RCC 7860 (cell line): ENCODE measurements around the gene WNT4.

Experiments
- DNase-seq: peaks from one replicate; pipeline ENCODE4 v3.0.0-alpha.2; 2015; ENCODE audit warnings: low spot score
- FAIRE-seq: peaks from 2 replicates; lab custom pipeline; 2012; peaks lifted over from hg19 to GRCh38; lab: Jason Lieb, UNC

WNT4 gene

DNA sequence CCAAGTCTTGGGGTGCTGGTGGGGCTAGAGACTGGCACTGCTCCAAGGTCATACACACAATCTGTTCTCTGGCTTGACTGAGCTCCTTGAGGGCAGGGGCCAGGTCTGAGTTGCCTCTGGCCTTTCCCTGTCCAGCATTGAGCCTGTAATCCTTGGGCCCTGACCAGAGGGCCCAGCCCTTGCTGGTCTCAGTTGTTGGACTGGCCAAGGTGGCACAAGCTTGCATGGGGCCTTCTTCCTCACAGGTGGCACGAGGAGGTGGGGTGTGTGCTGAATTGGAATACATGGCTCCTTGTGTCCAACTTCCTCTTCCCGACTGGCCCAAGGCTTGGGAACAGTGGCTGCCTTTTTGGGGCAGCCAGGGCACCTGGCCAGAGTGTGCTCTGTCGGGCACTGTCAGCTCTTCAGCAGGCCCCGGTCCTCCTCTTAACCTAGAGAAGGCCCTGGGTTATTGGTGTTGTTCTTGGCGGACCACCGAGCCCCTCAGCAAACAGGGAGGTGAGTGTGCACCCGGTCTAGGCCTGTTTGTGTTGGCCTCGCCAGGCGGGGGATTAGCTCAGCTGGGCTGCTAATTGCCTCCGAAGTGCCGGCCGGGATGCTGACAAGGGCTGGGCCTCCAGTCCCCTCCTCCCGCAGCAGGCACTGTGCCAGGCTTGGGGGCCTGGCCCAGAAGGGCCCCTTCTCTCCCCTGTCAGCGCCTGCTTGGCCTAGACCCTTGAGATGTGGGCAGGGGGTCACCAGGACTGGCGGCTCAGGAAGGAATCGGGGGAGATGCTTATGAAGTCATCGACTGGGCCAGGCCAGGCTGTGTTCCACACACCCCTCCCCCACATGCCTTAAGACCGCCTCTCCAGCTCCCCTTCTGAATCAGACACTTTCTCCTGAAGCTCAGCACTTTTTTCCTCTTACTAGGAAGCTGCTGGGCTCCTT is 28.5 kb downstream of the WNT4 start:
- FAIRE-seq (no peak), DNase-seq (no peak)

DNA sequence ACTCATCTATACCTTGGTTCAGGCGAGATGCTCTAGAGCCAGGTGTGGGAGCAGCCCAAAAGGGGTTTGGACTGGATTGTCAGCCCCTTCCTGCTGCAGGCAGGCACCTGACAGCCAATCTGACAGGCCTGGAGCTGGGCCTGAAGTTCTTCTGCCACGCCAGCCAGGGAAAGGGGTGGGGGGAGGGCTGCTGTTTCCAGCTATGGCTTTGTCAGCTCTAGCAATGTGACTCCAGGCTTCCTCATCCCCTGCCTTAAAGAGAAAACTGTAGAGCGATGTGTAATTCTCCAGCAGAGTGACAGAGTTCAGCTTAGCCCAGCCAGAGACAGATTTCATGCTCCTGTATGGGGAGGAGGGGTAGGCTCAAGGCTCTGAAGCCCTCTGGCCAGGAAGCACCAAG is 30.3 kb downstream of the WNT4 start:
- no peak for FAIRE-seq
- DNase-seq: no peak

DNA sequence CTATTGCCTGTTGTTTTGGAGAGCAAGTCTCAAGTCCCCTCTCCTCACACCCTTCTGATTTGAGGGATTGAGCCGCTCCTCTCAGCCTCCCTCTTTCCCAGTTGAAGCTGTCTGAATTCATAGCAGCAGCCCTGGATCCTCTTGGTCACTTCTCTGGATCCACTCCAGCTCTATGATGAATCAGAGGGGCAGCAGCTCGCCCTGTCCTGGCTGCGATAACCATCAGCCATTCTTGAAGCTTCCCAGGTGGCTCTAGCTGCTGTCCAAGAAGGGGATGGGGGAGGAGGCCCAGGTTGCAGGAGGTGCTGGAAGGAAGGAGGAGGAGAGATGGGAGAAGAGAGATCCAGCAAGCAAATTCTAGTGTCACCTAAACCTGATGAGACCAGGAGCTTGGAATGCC is 31.3 kb downstream of the WNT4 start:
- FAIRE-seq (no peak), DNase-seq (no peak)

GRCh38 chr1:22111115-22111514 is 31.8 kb downstream of the WNT4 start:
- FAIRE-seq: no peak

DNA sequence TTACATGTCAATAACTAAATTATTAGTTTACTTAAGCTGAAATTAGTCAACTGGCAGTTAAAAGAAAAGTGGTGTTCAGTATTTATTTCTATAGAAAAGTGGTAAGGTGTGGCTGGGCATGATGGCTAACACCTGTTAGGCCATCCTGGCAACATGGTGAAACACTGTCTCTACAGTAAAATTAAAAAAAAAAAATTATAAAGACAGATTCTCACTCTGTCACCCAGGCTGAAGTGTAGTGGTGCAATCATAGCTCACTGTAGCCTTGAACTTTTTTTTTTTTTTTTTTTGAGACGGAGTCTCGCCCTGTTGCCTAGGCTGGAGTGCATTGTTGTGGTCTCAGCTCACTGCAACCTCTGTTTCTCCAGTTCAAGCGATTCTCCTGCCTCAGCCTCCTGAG is 32.9 kb downstream of the WNT4 start:
- no peak for FAIRE-seq
- DNase-seq: no peak

More at GRCh38 chr1:22111115-22111514, 31.8 kb downstream of the WNT4 start:
- DNase-seq: no peak

DNA sequence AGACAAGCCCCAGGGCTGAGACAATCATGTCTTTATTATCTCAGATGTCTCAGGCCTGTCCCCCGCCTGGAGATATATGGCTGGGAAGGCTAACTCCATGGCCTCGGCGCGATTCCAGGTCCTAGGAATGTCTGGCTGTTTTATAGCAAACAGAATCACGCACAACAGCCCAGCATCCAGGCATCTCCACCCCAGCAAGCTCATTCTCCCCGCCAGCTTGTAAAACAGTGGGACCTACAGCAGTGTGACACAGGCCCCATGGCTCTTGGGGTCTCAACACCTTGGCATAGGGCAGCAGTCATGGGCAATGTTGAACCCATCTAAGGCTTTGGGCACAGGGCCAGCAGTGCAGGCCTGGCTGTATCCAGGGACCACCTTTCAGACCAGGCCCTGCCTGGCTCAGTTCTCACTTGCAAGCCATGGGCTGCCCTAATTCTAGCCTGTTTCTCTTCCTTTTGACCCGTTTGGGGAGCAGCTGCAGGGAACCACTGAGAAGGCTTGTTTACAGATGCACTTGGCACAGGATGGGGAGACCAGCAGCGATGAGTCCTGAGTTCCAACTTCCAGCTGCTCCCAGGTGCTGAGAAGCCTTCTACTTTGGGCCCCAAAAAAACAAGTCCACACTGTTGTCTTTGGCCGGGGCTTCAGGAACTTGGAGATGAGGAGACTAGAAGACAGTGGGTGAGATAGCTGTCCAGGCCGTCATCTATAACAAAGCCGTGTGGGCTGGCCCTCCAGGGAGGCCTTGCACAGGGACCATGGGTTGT is 34.4 kb downstream of the WNT4 start:
- no peak for DNase-seq

DNA sequence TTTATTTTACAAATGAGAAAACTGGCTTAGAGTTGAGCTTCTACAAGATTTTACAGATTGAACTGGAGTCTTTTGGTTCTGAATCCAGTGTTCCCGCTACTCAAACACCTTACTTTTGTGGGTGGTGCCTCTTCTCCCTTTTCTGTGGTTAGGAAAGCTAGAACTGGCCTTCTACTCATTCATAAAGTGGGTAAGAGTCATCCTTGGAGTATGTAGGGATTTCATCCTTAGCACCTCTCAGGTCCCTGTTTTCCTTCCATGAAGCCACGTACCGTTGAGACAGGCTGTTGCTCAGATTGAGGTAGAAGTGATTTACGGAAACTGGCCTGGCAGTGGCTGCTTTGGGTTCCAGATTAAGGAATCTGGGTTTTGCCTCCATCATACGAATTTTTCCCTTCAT is 35.8 kb downstream of the WNT4 start:
- FAIRE-seq: no peak
- no peak for DNase-seq

More for the DNA sequence above, 34.4 kb downstream of the WNT4 start:
- no peak for FAIRE-seq

- DNase-seq (peak; percentile 44), FAIRE-seq (no peak)
Observed at GRCh38 chr1:22105611-22106207, 37.2 kb downstream of the WNT4 start.

- FAIRE-seq (no peak), DNase-seq (no peak)
Observed at GRCh38 chr1:22104865-22105437, 37.9 kb downstream of the WNT4 start.

GRCh38 chr1:22104094-22104493 is 38.8 kb downstream of the WNT4 start:
- FAIRE-seq: no peak
- DNase-seq: no peak

DNA sequence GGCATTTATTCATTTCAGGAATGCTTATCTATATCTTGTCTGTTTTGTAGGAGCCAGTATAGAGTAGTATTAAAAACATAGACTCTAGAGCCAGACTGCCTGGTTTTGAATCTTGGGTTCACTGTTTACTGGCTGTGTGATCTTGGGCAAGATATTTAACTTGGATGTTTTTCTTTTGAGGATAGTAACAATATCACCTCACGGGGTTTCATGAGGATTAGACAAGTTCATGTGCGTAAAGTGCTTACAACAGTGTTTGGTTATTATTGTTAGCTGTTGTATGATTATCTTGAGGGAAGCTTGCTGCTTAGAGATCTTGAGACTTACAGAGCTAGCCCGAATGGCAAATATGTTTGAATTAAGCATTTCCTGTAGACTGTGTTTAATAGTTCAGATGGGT is 40.2 kb downstream of the WNT4 start:
- FAIRE-seq: no peak

DNA sequence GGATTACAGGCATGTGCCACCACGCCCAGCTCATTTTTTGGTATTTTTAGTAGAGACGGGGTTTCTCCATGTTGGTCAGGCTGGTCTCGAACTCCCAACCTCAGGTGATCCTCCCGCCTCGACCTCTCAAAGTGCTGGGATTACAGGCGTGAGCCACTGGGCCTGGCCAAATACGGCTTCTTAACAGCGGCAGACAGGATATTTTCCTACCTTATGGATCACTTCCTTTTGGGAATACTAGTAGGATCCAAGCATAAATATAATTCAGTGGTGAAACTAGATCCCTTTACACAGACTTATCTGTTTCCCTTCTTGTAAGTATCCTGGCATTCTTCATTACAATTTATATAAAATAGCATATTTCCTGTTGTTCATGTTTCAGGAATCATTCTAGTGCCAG is 40.9 kb downstream of the WNT4 start:
- DNase-seq (no peak), FAIRE-seq (no peak)

More for the DNA sequence above, 40.2 kb downstream of the WNT4 start:
- no peak for DNase-seq

DNA sequence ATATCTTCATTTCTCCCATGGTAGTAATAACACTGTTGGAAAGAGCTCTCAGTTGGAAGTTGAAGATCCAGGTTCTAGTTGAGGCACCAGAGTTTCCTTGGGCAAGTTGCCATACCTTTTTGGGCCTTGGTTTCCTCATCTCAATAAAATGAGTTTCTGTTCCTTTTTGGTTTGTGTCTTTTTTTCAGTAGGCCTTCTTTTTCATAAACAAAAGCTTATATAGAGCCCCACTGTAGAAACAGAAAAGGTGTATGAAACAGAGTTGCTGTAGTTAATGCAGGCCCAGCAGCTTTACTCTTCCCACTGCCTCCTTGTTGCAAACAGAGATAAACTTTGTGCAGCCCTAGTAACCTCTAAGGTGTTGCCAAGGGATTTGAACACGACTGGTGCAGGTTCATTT is 41.7 kb downstream of the WNT4 start:
- no peak for DNase-seq
- FAIRE-seq: no peak

- no peak for FAIRE-seq
- DNase-seq: no peak
Observed at GRCh38 chr1:22100168-22100567, 42.7 kb downstream of the WNT4 start.

DNA sequence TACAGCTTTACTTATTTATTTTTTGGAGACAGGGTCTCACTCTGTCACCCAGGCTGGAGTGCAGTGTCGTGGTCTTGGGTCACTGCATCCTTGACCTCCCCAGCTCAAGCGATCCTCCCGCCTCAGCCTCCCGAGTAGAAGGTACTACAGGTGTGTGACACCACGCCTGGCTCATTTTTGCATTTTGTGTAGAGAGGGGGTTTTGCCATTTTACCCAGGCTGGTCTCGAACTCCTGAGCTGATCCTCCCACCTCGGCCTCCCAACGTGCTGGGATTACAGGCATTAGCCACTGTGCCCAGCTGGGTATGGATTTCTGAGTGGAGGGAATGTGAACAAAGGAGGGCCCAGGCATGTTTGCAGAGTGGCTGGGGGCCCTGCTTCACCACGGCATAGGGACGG is 44.1 kb downstream of the WNT4 start:
- FAIRE-seq (no peak), DNase-seq (no peak)

- DNase-seq: no peak
- no peak for FAIRE-seq
Observed at GRCh38 chr1:22096463-22096862, 46.4 kb downstream of the WNT4 start.

GRCh38 chr1:22096036-22096435 is 46.9 kb downstream of the WNT4 start:
- DNase-seq (no peak), FAIRE-seq (no peak)

DNA sequence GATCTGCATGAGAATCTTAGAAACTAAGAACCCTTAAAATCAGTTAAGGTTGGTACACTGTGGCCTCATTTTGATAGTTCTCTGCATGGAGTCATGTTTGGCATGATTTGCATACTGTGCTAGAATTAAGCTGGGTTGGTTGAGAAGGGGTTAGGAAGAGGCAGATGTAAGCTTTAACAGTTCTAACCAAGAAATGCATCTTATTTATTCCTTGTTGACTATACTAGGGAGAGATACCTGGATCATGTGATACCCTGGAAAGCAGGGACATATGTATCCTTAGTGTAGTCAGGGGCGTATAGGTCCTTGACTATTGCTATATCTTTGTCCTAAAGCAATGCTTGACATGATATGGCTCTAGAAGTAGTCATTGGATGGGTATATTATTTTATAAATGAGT is 49.4 kb downstream of the WNT4 start:
- DNase-seq (no peak), FAIRE-seq (no peak)

GRCh38 chr1:22092026-22092768 is 50.7 kb downstream of the WNT4 start:
- peak; percentile 37 for DNase-seq
- FAIRE-seq: peak; percentile 12

DNA sequence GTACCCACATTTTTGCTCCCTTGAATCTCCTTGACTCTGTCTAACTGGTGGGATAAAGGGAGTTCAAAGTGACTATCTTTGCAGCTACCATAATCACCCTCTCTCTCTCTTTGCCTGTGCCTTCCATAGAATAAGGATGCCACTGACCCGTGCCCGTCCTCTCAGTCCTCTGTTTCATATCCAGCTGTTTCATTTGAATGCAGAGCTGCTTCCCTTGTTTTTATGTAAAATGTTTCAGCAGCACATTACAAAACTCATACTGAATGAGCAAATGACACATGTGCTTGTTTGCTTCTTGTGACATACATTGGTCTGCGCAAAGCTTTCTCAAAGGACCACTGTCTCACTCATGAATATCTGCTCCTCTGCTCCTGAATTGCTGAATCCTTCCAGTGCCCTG is 52.0 kb downstream of the WNT4 start:
- FAIRE-seq: no peak
- DNase-seq: no peak

GRCh38 chr1:22089787-22090186 is 53.1 kb downstream of the WNT4 start:
- FAIRE-seq: no peak

More at GRCh38 chr1:22089787-22090186, 53.1 kb downstream of the WNT4 start:
- DNase-seq: no peak
